OCI-LY1 (cell line): ENCODE results near the gene ARAP3.

Experiments used
- H2AFZ ChIP-seq: fragments of 200-600 bp; sonication (generic), shearing (Covaris generic); 2 replicates; pipeline ENCODE4 v1.6.0; 2014; ENCODE audit warnings: antibody characterized with exemption, mild to moderate bottlenecking, low read length
- H3F3A ChIP-seq: fragments of 200-600 bp; sonication (generic), shearing (Covaris generic); 2 replicates; pipeline ENCODE4 v1.6.0; 2014; ENCODE audit warnings: mild to moderate bottlenecking, antibody characterized with exemption, low read length, moderate library complexity; ENCODE audit not compliant: insufficient read depth
- H3K27ac ChIP-seq: fragments of 200-600 bp; sonication (generic); 2 replicates; pipeline ENCODE4 v1.5.1; 2014; ENCODE audit warnings: low read length, mixed run types, mild to moderate bottlenecking, low read depth; ENCODE audit not compliant: poor library complexity, severe bottlenecking
- H3K27me3 ChIP-seq: fragments of 200-600 bp; sonication (generic); 2 replicates; pipeline ENCODE4 v1.6.0; 2014; ENCODE audit warnings: antibody characterized with exemption, mild to moderate bottlenecking, low read length, moderate library complexity; ENCODE audit not compliant: insufficient read depth
- H3K36me3 ChIP-seq: fragments of 200-600 bp; sonication (generic); 2 replicates; pipeline ENCODE4 v1.6.1; 2014; ENCODE audit warnings: mild to moderate bottlenecking, antibody characterized with exemption, low read length, moderate library complexity, mixed read lengths; ENCODE audit not compliant: insufficient read depth
- H3K4me1 ChIP-seq: fragments of 200-600 bp; sonication (generic); 2 replicates; pipeline ENCODE4 v1.5.1; 2014; ENCODE audit warnings: mild to moderate bottlenecking, low read length, moderate library complexity; ENCODE audit not compliant: insufficient read depth, severe bottlenecking
- H3K4me2 ChIP-seq: fragments of 200-600 bp; sonication (generic), shearing (Covaris generic); 2 replicates; pipeline ENCODE4 v1.6.1; 2014; ENCODE audit warnings: low read length
- H3K4me3 ChIP-seq: fragments of 200-600 bp; sonication (generic); 2 replicates; pipeline ENCODE4 v1.5.1; 2014; ENCODE audit warnings: low read length, low read depth, mild to moderate bottlenecking, mixed read lengths; ENCODE audit not compliant: poor library complexity, severe bottlenecking
- H3K79me2 ChIP-seq: fragments of 200-600 bp; shearing (Covaris generic); 2 replicates; pipeline ENCODE4 v1.6.1; 2016; ENCODE audit warnings: mixed run types, low read length, mixed read lengths; ENCODE audit not compliant: insufficient read depth
- H3K9ac ChIP-seq: fragments of 200-600 bp; sonication (generic), shearing (Covaris generic); 2 replicates; pipeline ENCODE4 v1.6.1; 2014; ENCODE audit warnings: mild to moderate bottlenecking, low read length, mixed read lengths
- H3K9me2 ChIP-seq: fragments of 200-600 bp; sonication (generic), shearing (Covaris generic); 2 replicates; pipeline ENCODE4 v1.6.1; 2014; ENCODE audit warnings: low read depth, mild to moderate bottlenecking, low read length, mixed read lengths
- H3K9me3 ChIP-seq: fragments of 200-600 bp; shearing (Covaris generic); 2 replicates; pipeline ENCODE4 v1.6.1; 2014; ENCODE audit warnings: low read length, mixed read lengths
- H4K20me1 ChIP-seq: fragments of 200-600 bp; sonication (generic), shearing (Covaris generic); 2 replicates; pipeline ENCODE4 v1.6.0; 2016; ENCODE audit warnings: mild to moderate bottlenecking, low read length; ENCODE audit not compliant: insufficient read depth
- CTCF ChIP-seq: fragments of 200-600 bp; sonication (generic), shearing (Covaris generic); IDR thresholded peaks from 2 replicates; pipeline ENCODE4 v1.5.1; 2017; ENCODE audit warnings: mild to moderate bottlenecking, antibody characterized with exemption, low read length, moderate library complexity, mixed read lengths
- EZH2 ChIP-seq: fragments of 200-600 bp; sonication (generic), shearing (Covaris generic); IDR thresholded peaks from 2 replicates; pipeline ENCODE4 v1.8.0; 2017; ENCODE audit warnings: borderline replicate concordance, mixed run types, mild to moderate bottlenecking, antibody characterized with exemption, low read length, moderate library complexity, mixed read lengths

ARAP3 gene

GRCh38 chr5:141605523-141606277, 76.3 kb downstream of the ARAP3 start:
- Histone ChIP-seq H2AFZ (no peak overlapping the region), H3K9ac (no peak overlapping the region), H3K27me3 (no peaks in the 10 kb centered on the region), H4K20me1 (no peaks in the 10 kb centered on the region), H3F3A (no peaks in the 10 kb centered on the region), H3K4me1 (peaks cover 17% of the 10 kb centered on the region), H3K4me2 (peak overlapping the region; percentile 56), H3K9me2 (no peaks in the 10 kb centered on the region), H3K79me2 (peaks cover 32% of the 10 kb centered on the region), H3K4me3 (no peak overlapping the region), H3K27ac (peak overlapping the region; percentile 46), H3K9me3 (no peaks in the 10 kb centered on the region), H3K36me3 (no peaks in the 10 kb centered on the region; the same call in 1 of the 2 replicates)
- TF ChIP-seq EZH2 = no peak
- no peak for TF ChIP-seq CTCF

- Histone ChIP-seq H3K27me3 (no peaks in the 10 kb centered on the region), H3K4me3 (no peak overlapping the region), H3K9ac (no peak overlapping the region), H3K4me2 (no peak overlapping the region), H3K79me2 (peaks cover 32% of the 10 kb centered on the region), H3K36me3 (no peaks in the 10 kb centered on the region; the same call in 1 of the 2 replicates), H3K9me2 (no peaks in the 10 kb centered on the region), H3K4me1 (peaks cover 17% of the 10 kb centered on the region), H4K20me1 (no peaks in the 10 kb centered on the region), H3K27ac (no peak overlapping the region), H3K9me3 (no peaks in the 10 kb centered on the region), H2AFZ (no peak overlapping the region), H3F3A (no peaks in the 10 kb centered on the region)
- TF ChIP-seq CTCF = no peak
- no peak for TF ChIP-seq EZH2
Measured at GRCh38 chr5:141603923-141604717, 77.9 kb downstream of the ARAP3 start.
